Heart left ventricle (tissue), 16 donors: ENCODE measurements around the gene SLX4IP. TPM values are rescaled to one million over a fixed set of nuclear protein-coding genes. Genes with fewer than 3 reads are reported as not detected.

ENCODE experiments used
- ATAC-seq, 4 donors: fragments of 200-7000 bp; cut with Tn5 transposase; one replicate each; pipeline ENCODE4 v1.9.1; 2020 to 2022; ENCODE audit warnings: moderate library complexity in 4 of 4, mild to moderate bottlenecking in 3 of 4, moderate number of reproducible peaks in 1 of 4
- DNase-seq, 5 donors: peaks; one replicate each; pipeline ENCODE4 v3.0.0-alpha.2; 2020
- H3K27ac ChIP-seq, 12 donors: fragments of 200-600 bp; sonication (generic) in 4 of 12; one replicate each; pipeline versions ENCODE4 v1.5.0 to v1.8.0; 2016 to 2022; ENCODE audit warnings: mild to moderate bottlenecking in 2 of 12
- H3K27me3 ChIP-seq, 9 donors: fragments of 200-600 bp; sonication (generic) in 2 of 9; one replicate each; pipeline versions ENCODE4 v1.5.1 to v1.8.0; 2016 to 2022; ENCODE audit warnings: mild to moderate bottlenecking in 3 of 9
- H3K36me3 ChIP-seq, 9 donors: fragments of 200-600 bp; sonication (generic) in 2 of 9; one replicate each; pipeline versions ENCODE4 v1.5.0 to v1.8.0; 2018 to 2022; ENCODE audit warnings: mild to moderate bottlenecking in 2 of 9
- H3K4me1 ChIP-seq, 12 donors: fragments of 200-600 bp; sonication (generic) in 4 of 12; one replicate each; pipeline versions ENCODE4 v1.5.0 to v1.8.0; 2016 to 2022; ENCODE audit warnings: mild to moderate bottlenecking in 3 of 12
- H3K4me3 ChIP-seq, 12 donors: fragments of 200-600 bp; sonication (generic) in 4 of 12; one replicate each; pipeline versions ENCODE4 v1.5.0 to v1.8.0; 2017 to 2022; ENCODE audit warnings: mild to moderate bottlenecking in 9 of 12, moderate library complexity in 4 of 12
- H3K9me3 ChIP-seq, 12 donors: fragments of 200-600 bp; sonication (generic) in 4 of 12; one replicate each; pipeline versions ENCODE4 v1.5.0 to v1.8.0; 2016 to 2022; ENCODE audit warnings: mild to moderate bottlenecking in 1 of 12
- POLR2A ChIP-seq, 2 donors: fragments of 450-650 bp; IDR thresholded peaks; one replicate each; pipeline ENCODE4 v1.6.1; 2017; ENCODE audit warnings: antibody characterized with exemption in 2 of 2, mild to moderate bottlenecking in 2 of 2, moderate library complexity in 2 of 2
- WGBS, 4 donors: extraction: QIAGEN DNeasy Blood & Tissue Kit in 2 of 4; methylation state at CpG; one replicate each; pipeline versions ENCODE4 v1.1.5 to v1.1.7; 2013 to 2018; 5-methylcytosine and 5-hydroxymethylcytosine counted together
- intact Hi-C, 10 donors: fragments of 100-400 bp; cut with DNase I; formaldehyde crosslinking; loops; one replicate each; pipeline versions ENCODE4 v1.11.1 to v1.14.2; 2022
- polyA plus RNA-seq, 2 donors: library from polyadenylated mRNA; stranded (reverse); fragments of 200-250 nt; gene quantifications; one replicate each; pipeline ENCODE4 v1.2.3, GENCODE V29; 2013
- total RNA-seq, 9 donors: library from RNA; depleted of rRNA in 2 of 9; stranded (reverse); fragments of >200 nt in 2 of 9; fragmentation: NEBNext Ultra II Directional in 3 of 9; extraction: Animal tissue kit (Norgen Biotek cat#: 25700) in 3 of 9; gene quantifications; one replicate each; pipeline versions ENCODE4 v1.1.0 to v1.2.4, GENCODE V29; 2016 to 2023
- TF ChIP-seq, protein P1 (sequence below), 12 donors: fragments of 200-600 bp; sonication (generic) in 4 of 12; IDR thresholded peaks; one replicate each; pipeline versions ENCODE4 v1.5.0 to v1.8.0; 2018 to 2022; ENCODE audit warnings: antibody characterized with exemption in 12 of 12, mild to moderate bottlenecking in 5 of 12
- donor health status: ischemic (EF 13 %, LVEDD 7.1; RV severe dilation, severe dysfunction).
- donor health status: healthy with polysubstance abuse.
- donor health status: DM: no; HTN: yes; CAD: no.
- donor health status: DM: no; HTN: no; CAD: no.
- donor health status: ischemic (EF 25% LVEDD 6.9; RV normal size, moderate dysfunction).
- donor health status: ischemic (EF 25% LVEDD 5.7; RV mildly dilated, moderate dysfunction).
- donor health status: healthy.
- donor health status: DM: yes; HTN: yes; CAD: no.
- donor health status: ischemic (EF 35%, LVEDD 5.7; RV mildly dilated, moderate dysfunction).
- donor health status: nonischemic (EF 11% LVEDD 7.7; RV severe dilation, severe dysfunction).
- donor health status: DM: yes; HTN: yes; CAD: no.
- donor health status: PGD.
- donor health status: ischemic (EF 29% LVEDD 5.4; RV normal size, mild dysfunction).
- donor health status: nonischemic (EF 23%, LVEDD 6.1; RV moderate dilation, normal function).

SLX4IP gene
- total and polyA plus RNA-seq, 11 donors: 1.1 to 4.3 (median 2.4) TPM

DNA sequence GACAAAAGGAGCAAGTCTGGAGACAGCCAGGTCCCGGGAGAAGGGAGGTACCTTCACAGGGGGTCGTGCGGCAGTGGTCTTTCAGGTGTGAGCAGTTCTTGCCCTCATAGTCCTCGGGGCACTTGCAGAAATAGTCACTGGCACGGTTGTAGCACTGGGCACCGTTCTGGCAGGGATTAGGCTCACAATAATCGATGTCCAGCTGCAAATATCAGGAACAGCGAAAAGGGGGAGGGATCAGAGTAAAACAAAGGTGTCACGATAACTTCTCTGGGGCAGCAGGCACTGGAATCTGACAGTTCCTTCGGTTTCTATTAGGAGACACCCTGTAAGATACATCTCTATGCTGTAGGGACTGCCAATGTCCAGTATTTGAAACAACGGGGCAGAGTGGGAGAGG is 212.8 kb downstream of the SLX4IP start:
- H3K27ac ChIP-seq: peak overlapping the region in 5 of 12 donors; percentile 7 to 41 (median 26)
- ATAC-seq: no peak
- peaks cover 1 to 79% (median 30%) of the 10 kb centered on the region in 12 donors for H3K4me1 ChIP-seq
- no peak overlapping the region for H3K4me3 ChIP-seq
- WGBS, 4 donors: 81 to 90% (median 85%) methylated on average over 11 of the region's 11 CpGs
- TF ChIP-seq POLR2A (IDR thresholded peaks at IDR 0.05): no peak
- TF ChIP-seq, protein P1, sequence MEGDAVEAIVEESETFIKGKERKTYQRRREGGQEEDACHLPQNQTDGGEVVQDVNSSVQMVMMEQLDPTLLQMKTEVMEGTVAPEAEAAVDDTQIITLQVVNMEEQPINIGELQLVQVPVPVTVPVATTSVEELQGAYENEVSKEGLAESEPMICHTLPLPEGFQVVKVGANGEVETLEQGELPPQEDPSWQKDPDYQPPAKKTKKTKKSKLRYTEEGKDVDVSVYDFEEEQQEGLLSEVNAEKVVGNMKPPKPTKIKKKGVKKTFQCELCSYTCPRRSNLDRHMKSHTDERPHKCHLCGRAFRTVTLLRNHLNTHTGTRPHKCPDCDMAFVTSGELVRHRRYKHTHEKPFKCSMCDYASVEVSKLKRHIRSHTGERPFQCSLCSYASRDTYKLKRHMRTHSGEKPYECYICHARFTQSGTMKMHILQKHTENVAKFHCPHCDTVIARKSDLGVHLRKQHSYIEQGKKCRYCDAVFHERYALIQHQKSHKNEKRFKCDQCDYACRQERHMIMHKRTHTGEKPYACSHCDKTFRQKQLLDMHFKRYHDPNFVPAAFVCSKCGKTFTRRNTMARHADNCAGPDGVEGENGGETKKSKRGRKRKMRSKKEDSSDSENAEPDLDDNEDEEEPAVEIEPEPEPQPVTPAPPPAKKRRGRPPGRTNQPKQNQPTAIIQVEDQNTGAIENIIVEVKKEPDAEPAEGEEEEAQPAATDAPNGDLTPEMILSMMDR (IDR thresholded peaks at IDR 0.05): no peak
- no peak for DNase-seq
- H3K36me3 ChIP-seq: peaks cover 0 to 100% (median 98%) of the 10 kb centered on the region in 9 donors
- intact Hi-C loops: no loop called here
- no peaks in the 10 kb centered on the region for H3K9me3 ChIP-seq
- no peaks in the 10 kb centered on the region for H3K27me3 ChIP-seq

DNA sequence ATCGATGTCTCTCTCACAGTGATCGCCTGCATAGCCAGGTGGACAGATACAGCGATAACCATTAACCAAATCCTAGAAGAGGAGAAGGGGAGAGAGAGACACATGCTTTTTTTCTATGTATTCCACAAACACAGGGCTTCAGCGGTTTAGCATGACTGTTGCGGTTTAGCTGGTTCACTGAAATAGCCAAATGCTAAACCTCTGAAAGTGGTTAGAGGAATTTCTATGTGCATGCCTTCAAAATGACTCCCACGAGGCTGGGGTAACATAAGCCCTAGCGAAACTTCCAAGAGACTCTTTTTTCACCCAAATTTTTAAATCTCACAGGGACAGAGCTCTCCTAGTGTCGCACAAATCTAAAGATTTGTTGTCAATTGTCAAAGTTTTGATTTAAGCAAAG is 213.5 kb downstream of the SLX4IP start:
- Histone ChIP-seq H3K27ac (peak overlapping the region in 3 of 12 donors; percentile 9 to 46 (median 41)), H3K36me3 (peaks cover 0 to 98% (median 91%) of the 10 kb centered on the region in 9 donors), H3K4me1 (peaks cover 5 to 81% (median 36%) of the 10 kb centered on the region in 12 donors), H3K9me3 (no peaks in the 10 kb centered on the region), H3K27me3 (no peaks in the 10 kb centered on the region), H3K4me3 (no peak overlapping the region)
- ATAC-seq (no peak), DNase-seq (no peak)
- intact Hi-C loops: no loop called here
- TF ChIP-seq, protein P1 (IDR thresholded peaks at IDR 0.05): no peak
- WGBS, 4 donors: 83 to 92% (median 88%) methylated on average over 8 of the region's 8 CpGs

DNA sequence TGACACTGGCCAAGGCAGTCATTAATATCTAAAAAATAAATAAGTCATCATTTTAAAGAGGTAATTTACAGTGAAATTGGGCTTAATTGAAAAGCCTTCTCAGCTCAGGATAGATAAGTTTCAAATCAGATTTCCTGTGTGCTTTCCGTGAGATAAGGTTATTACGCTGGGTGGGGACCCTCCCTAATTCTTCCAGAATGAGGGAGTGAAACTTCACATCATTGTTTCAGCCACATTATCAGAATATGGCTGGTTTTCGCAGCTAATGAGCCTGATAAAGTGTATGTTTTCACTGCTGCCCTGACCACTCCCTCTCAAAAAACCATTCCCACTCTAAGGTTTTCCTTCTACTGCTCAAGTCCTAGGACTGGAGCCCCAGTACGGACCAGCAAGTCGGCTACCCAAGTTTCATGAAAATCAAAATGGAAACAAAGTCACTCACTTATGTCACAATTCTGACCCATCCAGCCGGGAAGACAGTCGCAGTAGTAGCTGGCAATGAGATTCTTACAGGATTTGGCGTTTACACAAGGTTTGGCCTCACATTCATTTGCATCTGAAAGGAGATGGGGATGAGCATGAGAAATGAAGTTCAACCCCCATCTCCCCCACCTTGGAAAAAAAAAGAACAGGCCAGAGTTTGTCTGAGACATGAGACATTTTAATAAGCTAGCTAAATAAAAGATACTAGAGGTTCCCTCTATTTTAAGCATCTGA is 214.1 kb downstream of the SLX4IP start:
- intact Hi-C loops: no loop called here

DNA sequence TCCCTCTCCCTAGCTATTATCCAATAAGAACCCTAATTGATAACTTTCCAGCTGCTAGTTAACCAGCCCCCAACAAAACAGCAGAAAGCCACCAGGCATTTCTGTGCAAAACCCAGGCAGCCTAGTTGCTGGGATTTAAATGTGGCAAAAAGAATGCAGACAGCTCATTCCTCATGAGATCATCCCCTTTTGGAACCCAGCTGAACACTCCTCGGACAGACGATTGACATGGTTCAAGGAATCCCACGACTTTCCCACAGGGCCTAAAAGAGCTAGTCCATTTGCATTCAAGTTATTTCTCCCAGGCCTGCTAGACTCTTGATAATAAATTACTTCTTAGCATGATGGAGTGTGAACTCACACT is 214.7 kb downstream of the SLX4IP start:
- Histone ChIP-seq H3K36me3 (peaks cover 0 to 98% (median 84%) of the 10 kb centered on the region in 9 donors), H3K9me3 (no peaks in the 10 kb centered on the region), H3K4me3 (no peak overlapping the region), H3K4me1 (peaks cover 11 to 86% (median 46%) of the 10 kb centered on the region in 12 donors), H3K27me3 (no peaks in the 10 kb centered on the region), H3K27ac (peak overlapping the region in 6 of 12 donors; percentile 46 to 80 (median 58))
- intact Hi-C loops: loop anchor here in 4 of 10 donors (5.0 to 10.0 kb wide), 4 partner anchors 92 to 895 kb away; no protein-coding TSS in a partner anchor
- ATAC-seq (no peak), DNase-seq (no peak)
- WGBS, 4 donors: 61 to 82% (median 71%) methylated on average over 3 of the region's 3 CpGs
- TF ChIP-seq POLR2A (IDR thresholded peaks at IDR 0.05): no peak
- TF ChIP-seq, protein P1 (IDR thresholded peaks at IDR 0.05): no peak

More for the DNA sequence above, 214.1 kb downstream of the SLX4IP start:
- peaks cover 0 to 98% (median 89%) of the 10 kb centered on the region in 9 donors for H3K36me3 ChIP-seq
- 72 to 87% (median 78%) methylated on average over 8 of the region's 8 CpGs for whole genome bisulfite sequencing, 4 donors
- ATAC-seq (no peak), DNase-seq (no peak)
- no peak for TF ChIP-seq POLR2A (IDR thresholded peaks at IDR 0.05)
- TF ChIP-seq, protein P1 (IDR thresholded peaks at IDR 0.05): no peak
- no peak overlapping the region for H3K4me3 ChIP-seq
- peak overlapping the region in 7 of 12 donors; percentile 1 to 80 (median 31) for H3K27ac ChIP-seq
- no peaks in the 10 kb centered on the region for H3K27me3 ChIP-seq
- H3K4me1 ChIP-seq: peaks cover 11 to 85% (median 40%) of the 10 kb centered on the region in 12 donors
- H3K9me3 ChIP-seq: no peaks in the 10 kb centered on the region
